ENCODE results near the gene CDC14A.

The CDC14A gene

GRCh38 chr1:100455478-100456072 is 103.3 kb downstream of the CDC14A start:
- no peak for DNase-seq

GRCh38 chr1:100456880-100457279 is 104.6 kb downstream of the CDC14A start:
- no peak for DNase-seq

GRCh38 chr1:100457683-100458082 is 105.4 kb downstream of the CDC14A start:
- DNase-seq: no peak

- DNase-seq: no peak
Observed at GRCh38 chr1:100458661-100459357, 106.5 kb downstream of the CDC14A start.

GRCh38 chr1:100459358-100460114 is 107.2 kb downstream of the CDC14A start:
- peak; percentile 27 for DNase-seq

GRCh38 chr1:100461222-100461621 is 108.9 kb downstream of the CDC14A start:
- no peak for DNase-seq

GRCh38 chr1:100462326-100463025 is 110.2 kb downstream of the CDC14A start:
- no peak for DNase-seq

- no peak for DNase-seq
Observed at GRCh38 chr1:100463791-100464424, 111.6 kb downstream of the CDC14A start.

GRCh38 chr1:100469578-100469977 is 117.3 kb downstream of the CDC14A start:
- no peak for DNase-seq

- DNase-seq: no peak
Observed at GRCh38 chr1:100474834-100475233, 122.5 kb downstream of the CDC14A start.

GRCh38 chr1:100476735-100477290 is 124.5 kb downstream of the CDC14A start:
- DNase-seq: no peak

GRCh38 chr1:100478816-100479215 is 126.5 kb downstream of the CDC14A start:
- DNase-seq: no peak

- DNase-seq: no peak
Observed at GRCh38 chr1:100479620-100480338, 127.5 kb downstream of the CDC14A start.

- DNase-seq: no peak
Observed at GRCh38 chr1:100481303-100481702, 129.0 kb downstream of the CDC14A start.

GRCh38 chr1:100482167-100482566 is 129.9 kb downstream of the CDC14A start:
- DNase-seq: no peak

- DNase-seq: no peak
Observed at GRCh38 chr1:100482748-100483147, 130.4 kb downstream of the CDC14A start.

- no peak for DNase-seq
Observed at GRCh38 chr1:100483230-100483629, 130.9 kb downstream of the CDC14A start.

- DNase-seq: no peak
Observed at GRCh38 chr1:100485855-100486258, 133.6 kb downstream of the CDC14A start.

- no peak for DNase-seq
Observed at GRCh38 chr1:100494393-100495084, 142.2 kb downstream of the CDC14A start.

- no peak for DNase-seq
Observed at GRCh38 chr1:100496896-100497295, 144.6 kb downstream of the CDC14A start.

GRCh38 chr1:100497796-100498195 is 145.5 kb downstream of the CDC14A start:
- DNase-seq: no peak

Measured in T1000 (cell line).